Left lobe of liver (tissue), 2 donors: ENCODE data around the gene CCDC148. TPM values are rescaled to one million over a fixed set of nuclear protein-coding genes. Genes with fewer than 3 reads are reported as not detected.
"Not testable (repeated sequence)": the region's sequence is repeated elsewhere in the genome, so short reads cannot be mapped to it uniquely, and the experiment has no call there.

ENCODE experiments used
- ATAC-seq: fragments of 200-7000 bp; cut with Tn5 transposase; one replicate; pipeline ENCODE4 v1.9.1; 2020; ENCODE audit warnings: mild to moderate bottlenecking, moderate library complexity
- DNase-seq: peaks from one replicate; pipeline ENCODE4 v3.0.0-alpha.2; 2020; ENCODE audit warnings: low spot score
- total RNA-seq: library from RNA; stranded (reverse); gene quantifications from one replicate; pipeline ENCODE4 v1.2.1, GENCODE V29; 2021
- donor health status: DM: no; HTN: no; CAD: no; lungs with moderate emphysema.
- donor health status: DM: no; HTN: yes; CAD: no.

The CCDC148 gene
- total RNA-seq, 1 donor from 2014 or later = 0.18 TPM

DNA sequence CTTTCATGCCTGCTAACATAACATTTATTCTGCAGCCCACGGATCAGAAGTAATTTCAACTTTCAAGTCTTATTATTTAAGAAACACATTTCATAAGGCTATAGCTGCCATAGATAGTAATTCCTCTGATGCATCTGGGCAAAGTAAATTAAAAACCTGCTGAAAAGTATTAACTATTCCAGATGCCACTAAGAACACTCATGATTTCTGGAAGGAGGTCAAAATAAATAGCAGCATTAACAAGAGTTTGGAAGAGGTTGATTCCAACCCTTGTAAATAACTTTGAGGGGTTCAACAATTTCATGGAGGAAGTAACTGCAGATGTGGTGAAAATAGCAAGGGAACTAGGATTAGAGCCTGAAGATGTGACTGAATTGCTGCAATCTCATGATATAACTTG is 77.6 kb downstream of the CCDC148 start:
- no peak for ATAC-seq
- no peak for DNase-seq

DNA sequence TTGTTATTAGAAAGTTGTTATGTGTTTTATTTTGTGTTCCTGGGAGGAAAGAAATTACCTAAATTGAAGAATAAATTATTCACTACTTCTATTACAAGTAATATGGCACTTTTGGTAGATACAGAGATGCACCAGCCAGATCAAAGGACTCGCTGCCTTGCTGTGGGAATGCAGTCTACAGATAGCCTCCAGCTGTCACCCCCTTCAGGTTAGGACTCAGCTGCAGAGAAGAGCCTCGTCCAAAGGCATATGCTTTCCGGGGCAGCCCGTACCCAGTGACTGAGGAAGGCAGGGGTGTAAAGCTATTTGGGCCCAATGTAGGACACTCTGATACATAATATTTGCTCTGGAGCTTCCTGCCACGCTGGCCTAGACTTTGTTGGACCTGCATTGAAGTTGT is 90.2 kb downstream of the CCDC148 start:
- no peak for DNase-seq
- no peak for ATAC-seq

DNA sequence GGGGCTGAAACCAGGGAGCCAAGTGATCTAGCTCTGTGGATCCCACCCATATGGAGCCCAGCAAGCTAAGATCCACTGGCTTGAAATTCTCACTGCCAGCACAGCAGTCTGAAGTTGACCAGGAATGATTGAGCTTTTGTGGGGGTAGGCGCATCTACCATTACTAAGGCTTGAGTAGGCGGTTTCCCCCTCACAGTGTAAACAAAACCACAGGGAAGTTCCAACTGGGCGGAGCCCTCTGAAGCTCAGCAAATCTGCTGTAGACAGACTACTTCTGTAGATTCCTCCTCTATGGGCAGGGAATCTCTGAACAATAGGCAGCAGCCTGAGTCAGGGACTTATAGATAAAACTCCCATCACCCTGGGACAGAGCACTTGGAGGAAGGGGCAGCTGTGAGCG is 96.7 kb downstream of the CCDC148 start:
- DNase-seq (no peak), ATAC-seq (no peak)

DNA sequence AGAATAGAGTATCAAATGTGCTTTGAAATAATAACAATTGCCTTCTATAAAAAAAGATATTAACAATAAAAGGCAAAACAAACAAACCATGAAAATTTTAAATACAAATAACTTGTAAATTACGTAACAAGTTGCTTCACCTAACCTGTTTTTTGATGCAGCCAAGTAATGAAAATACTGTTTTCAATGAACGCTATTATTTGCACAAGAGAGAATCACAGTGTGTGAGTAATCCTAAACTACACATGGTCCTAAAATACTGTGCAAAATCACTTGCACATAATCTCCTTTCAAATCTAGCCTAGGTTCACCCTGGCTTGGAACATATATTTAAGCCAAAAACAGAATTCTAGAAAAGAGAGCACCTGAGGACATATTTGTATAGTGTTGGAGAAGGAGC is 98.9 kb downstream of the CCDC148 start:
- DNase-seq (no peak), ATAC-seq (no peak)

DNA sequence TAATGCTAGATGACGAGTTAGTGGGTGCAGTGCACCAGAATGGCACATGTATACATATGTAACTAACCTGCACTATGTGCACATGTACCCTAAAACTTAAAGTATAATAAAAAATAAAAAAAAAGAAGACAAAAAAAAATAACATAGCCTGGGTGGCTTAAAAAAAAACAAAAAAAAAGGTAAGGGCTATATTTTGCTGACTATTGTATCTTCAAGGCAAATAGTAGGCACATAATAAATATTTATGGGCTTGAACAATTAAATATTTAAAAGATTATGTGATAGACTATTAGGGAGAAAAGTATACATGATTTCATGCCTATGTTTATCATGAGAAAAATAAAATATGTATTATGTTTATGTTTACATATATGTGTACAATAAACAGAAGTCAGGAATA is 99.4 kb downstream of the CCDC148 start:
- no peak for ATAC-seq
- no peak for DNase-seq

DNA sequence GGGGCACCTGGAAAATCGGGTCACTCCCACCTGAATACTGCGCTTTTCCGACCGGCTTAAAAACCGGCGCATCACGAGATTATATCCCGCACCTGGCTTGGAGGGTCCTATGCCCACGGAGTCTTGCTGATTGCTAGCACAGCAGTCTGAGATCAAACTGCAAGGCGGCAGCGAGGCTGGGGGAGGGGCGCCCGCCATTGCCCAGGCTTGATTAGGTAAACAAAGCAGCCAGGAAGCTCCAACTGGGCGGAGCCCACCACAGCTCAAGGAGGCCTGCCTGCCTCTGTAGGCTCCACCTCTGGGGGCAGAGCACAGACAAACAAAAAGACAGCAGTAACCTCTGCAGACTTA is 105.1 kb downstream of the CCDC148 start:
- DNase-seq, ATAC-seq: not testable (repeated sequence)

DNA sequence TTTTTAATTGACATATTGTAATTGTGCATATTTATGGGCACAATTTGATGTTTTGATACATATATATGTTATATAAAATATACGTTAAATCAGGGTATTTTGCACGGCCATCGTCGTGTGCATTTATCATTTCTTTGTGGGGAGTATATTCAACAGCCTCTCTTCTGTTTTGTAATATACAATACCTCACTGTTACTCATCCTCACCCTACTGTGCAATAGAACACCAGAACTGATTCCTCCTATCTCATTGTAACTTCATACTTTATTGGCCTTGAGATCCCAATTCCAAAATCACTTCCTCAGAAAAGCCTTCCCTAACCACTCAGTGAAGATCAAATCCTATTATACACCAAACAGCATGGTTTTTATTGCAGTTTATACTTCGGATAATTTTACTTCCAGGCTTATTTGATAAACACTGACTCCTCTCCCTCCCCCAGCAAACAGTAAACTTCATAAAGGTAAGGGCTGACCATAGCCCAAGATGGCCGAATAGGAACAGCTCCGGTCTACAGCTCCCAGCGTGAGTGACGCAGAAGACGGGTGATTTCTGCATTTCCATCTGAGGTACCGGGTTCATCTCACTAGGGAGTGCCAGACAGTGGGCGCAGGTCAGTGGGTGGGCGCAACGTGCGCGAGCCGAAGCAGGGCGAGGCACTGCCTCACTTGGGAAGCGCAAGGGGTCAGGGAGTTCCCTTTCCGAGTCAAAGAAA is 105.6 kb downstream of the CCDC148 start:
- DNase-seq, ATAC-seq: not testable (repeated sequence)

DNA sequence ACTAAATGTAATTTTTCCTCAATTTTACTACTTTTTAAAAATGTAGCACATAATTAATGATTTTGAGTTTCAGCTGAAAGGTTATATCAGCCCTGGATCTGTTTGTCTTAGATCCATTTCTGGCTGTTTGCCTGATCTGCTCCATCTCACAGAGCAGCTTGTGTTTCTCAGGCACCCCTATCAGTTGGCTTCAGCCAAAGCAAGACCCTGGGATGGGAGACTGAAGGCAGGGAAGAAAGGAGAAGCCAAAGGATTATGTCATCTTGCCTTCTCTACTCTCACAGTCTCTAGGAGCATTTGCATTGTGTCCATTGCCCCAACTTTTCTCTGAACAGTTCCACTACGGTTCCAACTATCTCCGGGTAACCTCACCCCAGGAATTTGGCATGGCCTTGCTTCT is 110.5 kb downstream of the CCDC148 start:
- DNase-seq (no peak), ATAC-seq (no peak)

DNA sequence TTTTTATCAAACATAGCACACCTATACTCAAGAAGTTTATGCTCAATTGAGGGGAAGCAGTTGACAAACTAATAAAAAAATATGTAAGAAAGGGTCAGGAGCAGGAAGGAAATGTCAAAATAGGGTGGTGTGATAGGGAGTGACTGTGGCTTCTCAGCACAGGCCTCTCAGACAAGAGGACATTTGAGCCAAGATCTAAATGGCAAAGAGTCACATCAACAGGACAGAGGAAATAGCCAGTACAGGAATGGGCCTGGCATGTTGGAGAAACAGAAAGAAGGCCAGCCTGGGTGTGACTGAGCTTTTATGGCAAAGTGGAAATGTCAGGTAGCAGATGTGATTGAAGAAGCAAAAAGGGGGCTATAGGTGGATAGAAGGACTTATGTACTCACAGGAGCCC is 117.0 kb downstream of the CCDC148 start:
- DNase-seq = no peak
- no peak for ATAC-seq

DNA sequence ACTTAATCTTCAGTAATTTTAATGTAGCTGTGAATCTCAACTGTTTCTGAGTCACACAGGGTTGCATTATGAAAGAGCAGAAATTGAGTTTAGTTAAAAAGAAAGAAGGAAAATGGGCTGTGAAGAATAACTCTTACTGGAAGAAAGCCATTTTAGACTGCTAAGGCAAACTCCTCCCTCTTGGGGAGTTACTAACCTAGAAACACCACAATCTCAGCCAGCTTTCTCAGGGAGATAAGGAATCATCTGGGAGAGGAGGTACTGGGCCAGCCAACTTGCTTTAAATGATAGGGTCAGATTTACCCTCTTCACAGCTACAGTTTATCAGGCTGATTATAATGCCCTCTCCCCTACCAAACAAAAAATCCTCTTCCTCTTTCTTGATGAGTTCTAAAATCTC is 119.5 kb downstream of the CCDC148 start:
- ATAC-seq = no peak

DNA sequence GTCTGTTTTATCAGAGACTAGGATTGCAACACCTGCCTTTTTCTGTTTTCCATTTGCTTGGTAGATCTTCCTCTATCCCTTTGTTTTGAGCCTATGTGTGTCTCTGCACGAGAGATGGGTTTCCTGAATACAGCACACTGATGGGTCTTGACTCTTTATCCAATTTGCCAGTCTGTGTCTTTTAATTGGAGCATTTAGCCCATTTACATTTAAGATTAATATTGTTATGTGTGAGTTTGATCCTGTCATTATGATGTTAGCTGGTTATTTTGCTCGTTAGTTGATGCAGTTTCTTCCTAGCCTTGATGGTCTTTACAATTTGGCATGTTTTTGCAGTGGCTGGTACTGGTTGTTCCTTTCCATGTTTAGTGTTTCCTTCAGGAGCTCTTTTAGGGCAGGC is 124.8 kb downstream of the CCDC148 start:
- not testable (repeated sequence) for ATAC-seq, DNase-seq

More for the DNA sequence above, 119.5 kb downstream of the CCDC148 start:
- DNase-seq = no peak

DNA sequence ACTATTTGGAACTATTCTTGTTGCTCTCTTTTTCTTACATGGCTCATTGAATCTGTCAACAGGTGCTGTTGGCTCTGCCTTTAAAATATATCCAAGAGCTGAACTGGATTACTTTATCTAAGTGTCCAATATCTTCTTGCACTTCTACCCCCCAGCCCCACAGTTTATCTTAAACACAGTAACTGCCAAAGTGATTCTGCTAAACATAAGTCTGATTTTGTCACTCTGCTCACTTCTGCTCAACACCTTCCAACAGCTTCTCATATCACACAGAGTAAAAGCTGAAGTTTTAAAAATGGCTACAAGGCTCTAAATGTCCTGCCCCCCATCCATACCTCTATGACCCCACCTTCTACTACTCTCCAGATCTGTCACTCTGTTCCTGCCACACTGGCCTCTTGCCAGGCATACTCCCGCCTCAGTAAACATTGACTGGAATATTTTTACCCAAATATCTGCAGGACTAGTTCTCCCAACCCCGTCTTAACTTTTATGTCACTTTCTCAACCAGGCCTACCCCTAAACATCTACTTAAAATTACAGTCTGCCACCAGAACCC is 130.7 kb downstream of the CCDC148 start:
- ATAC-seq = no peak

DNA sequence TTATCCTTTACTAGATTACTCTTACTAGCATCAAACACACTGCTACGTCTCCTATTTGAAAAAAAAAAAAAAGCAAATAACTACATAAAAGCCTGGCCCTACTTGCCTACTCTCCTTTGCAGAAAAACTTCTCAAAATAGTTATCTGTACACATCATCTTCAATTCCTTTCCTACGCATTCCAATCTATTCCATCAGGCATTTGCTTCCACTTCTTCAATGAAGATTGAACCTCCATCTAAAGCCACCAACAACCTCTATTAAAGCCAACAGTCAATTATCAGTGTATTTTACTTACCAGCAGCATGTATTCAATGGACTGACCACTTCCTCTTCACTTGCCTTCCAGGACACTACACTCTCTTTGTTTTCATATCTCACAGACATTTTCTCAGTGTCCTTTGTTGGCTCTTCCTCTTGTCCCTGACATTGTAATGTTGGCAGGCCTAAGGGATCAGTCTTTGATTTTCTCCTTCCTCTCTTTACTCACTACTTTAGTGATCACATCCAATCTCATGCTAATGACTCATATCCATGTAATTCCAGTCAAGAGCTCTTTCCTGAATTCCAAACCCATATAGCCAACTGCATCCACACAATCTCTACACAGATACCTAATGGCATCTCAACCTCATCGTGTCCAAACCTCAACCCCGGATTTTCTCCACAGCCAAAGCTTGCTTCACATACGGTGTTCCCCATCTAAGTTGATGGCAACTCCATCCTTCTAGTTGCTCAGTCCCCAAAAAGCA is 131.3 kb downstream of the CCDC148 start:
- no peak for DNase-seq
- ATAC-seq = no peak

More for the DNA sequence above, 130.7 kb downstream of the CCDC148 start:
- no peak for DNase-seq

DNA sequence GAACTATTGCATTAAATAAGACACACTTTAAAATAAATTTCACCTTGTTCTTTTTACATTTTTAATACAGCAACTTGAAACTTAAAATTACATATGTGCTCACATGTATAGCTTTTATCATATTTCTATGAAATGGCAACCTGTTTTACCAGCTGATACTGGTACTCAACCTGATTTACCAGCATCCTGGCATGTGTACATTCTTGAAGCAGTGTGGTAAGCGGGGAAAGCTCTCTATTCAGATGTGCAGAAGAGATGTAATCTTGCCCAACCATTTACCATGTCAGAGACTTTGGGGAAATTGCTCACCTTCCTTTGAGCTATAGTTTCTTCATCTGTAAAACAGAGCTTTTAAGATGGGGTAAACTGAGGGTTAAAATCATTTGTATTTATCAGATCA is 133.2 kb downstream of the CCDC148 start:
- ATAC-seq = no peak
- no peak for DNase-seq

DNA sequence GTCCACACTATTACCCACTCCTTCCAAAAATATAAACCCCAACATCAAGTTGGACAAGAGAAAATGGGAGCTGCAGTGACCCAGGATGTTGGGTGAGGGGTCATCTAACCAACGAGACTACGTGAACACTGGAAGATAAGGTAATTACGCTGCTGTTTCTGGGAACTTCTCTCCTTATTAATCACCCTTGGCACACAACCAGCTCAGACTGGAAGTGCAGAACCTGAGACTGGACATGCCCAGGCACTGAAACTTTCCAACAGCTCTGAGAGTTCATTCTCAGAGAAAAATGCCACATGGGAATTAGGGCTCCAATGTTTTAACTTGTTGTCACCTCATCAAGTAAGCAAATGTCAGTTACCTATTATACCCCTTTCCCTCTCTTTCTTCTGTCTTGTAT is 135.3 kb downstream of the CCDC148 start:
- ATAC-seq = no peak
- DNase-seq = no peak

DNA sequence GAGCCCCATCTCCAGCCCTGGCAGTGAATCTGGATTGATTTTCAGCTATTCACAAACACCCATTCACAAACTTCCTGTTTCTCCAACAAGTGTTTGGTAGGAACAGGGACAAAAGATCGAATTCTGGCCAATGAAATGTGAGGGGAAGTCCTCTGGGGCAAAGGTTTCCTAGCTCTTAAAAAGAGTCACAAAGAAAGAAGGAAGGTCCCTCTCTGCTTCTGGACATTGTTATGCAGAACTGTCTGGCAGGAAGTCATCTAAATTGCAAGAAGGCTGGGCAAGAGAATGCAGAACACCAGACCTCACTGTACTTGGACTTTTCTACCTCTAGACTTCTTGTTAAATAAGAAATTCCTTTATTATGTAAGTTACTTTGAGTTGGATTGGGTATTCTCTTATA is 137.3 kb downstream of the CCDC148 start:
- ATAC-seq = no peak
- no peak for DNase-seq

DNA sequence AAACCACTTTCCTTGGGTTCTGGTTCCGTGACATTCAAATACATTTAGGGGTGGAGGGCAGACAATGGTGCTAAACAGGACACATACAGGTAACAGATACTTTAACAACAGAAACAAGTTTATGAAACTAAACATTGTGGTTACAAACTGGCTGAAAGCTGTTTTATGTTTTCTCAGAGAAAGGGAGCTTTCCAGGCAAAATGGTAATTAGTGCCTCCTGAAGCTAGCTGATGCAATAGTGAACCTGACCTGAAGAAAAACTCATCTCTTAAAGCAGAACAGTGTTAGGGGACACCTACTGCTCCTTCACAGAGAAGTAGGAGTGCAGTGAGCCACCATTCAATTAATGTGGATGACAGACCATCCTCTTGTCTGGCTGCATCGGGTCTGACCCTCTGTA is 138.9 kb downstream of the CCDC148 start:
- DNase-seq (no peak), ATAC-seq (no peak)

DNA sequence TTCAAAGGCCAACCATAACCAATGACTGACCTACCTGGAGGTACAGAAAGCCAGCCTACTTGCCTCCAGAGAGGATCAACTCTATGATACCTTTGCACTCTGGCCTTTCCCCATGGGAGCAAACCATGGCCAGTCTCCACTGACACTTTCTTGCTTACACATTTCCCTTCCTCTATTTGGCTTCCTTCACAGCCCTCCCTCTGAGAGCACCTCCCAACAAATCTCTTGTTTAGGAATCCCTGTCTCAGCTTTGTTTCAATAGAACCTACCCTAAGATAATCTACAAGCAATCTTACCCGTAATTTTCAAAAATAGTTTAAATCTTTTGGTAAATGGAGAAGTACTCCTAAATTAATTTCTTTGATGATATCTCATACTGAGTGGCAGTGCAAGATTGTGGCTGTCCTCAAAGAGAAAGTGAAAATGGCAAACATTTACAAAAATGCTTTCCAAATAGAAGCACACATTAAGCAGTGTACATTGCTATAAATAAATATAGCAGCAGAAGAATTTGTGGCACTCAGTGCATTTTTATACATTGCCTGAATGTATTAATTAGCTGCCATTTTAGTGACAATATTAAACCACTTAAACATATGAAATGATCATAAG is 140.6 kb downstream of the CCDC148 start:
- no peak for ATAC-seq
- no peak for DNase-seq

DNA sequence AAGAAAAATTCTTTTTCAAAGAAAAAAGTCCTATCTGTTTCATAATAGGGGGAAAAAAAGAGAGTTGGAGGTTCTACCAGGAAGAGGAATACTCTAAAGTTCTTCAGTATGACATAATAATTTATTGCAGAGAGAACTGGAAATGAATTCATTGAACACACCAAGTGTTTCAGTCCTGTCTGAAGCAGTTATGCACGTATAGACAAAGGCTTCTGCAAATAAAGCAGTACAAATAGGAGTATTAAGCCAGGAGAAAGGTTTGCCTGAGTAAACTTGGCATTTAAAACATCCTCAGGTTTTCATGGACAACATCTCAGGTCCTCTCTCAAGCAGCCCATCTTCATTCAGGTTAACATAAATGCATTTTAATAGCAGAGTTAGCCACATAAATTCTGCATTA is 141.6 kb downstream of the CCDC148 start:
- DNase-seq = no peak

DNA sequence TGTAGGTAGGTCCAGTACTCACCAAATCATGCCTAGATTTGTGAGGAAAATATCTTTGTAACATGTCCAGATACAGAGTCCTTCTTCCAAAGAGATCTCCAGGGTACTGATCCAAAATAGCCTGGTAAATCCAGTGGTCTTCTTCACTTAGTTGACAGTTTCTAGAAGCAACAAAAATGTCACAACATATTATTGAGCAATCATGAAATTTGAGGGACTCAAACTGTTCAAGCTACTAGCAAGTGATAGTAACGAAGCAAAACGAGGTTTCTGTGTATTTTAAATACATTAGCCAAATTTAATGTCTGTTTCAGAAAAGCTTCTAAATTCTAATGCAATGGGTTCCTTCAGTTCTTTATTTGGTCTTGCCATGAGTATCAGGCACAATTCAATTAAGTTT is 142.8 kb downstream of the CCDC148 start:
- DNase-seq = no peak
- ATAC-seq = no peak

More for the DNA sequence above, 141.6 kb downstream of the CCDC148 start:
- ATAC-seq = no peak

DNA sequence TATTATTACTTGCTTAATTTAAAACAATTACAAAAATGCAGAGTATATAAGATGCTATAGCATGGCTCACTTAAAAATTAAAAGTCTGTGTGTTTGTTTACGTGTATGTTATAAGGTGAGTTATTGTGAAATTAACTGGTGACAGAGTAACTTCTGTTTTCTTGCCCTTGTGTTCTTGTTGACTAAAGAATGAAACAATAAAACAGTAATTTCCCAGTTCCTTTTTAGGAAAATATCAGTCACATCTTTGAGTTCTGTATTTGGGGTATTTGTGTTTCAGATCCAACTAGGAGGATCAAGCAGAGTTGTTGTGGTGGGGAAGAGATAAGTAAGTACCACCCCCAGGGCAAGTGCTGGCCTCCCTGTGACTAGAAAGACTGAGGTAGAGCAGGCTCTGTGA is 143.6 kb downstream of the CCDC148 start:
- ATAC-seq (no peak), DNase-seq (no peak)

DNA sequence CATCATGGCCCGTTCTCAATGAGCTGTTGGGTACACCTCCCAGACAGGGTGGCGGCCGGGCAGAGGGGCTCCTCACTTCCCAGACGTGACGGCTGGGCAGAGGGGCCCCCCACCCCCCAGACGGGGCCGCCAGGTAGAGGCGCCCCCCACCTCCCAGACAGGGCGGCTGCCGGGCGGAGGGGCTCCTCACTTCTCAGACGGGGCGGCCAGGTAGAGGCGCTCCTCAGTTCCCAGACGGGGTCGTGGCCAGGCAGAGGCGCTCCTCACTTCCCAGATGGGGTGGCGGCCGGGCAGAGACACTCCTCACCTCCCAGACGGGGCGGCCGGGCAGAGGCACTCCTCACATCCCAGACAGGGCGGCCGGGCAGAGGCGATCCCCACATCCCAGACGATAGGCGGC is 146.1 kb downstream of the CCDC148 start:
- not testable (repeated sequence) for ATAC-seq, DNase-seq
